ENCODE measurements around the gene FTO.

- TF ChIP-seq CTCF (IDR thresholded peaks at IDR 0.05) (no peak), ZFX (IDR thresholded peaks at IDR 0.05; ENCODE audit: borderline replicate concordance) (no peak)
These were observed 366.9 kb downstream of the FTO start for GRCh38 chr16:54070789-54071343.
